Osteocyte (in vitro differentiated cells): ENCODE data around the gene KRTAP4-12. TPM values are rescaled to one million over a fixed set of nuclear protein-coding genes. Genes with fewer than 3 reads are reported as not detected.
"Not testable (repeated sequence)": the region's sequence is repeated elsewhere in the genome, so short reads cannot be mapped to it uniquely, and the experiment has no call there.

Source experiments
- DNase-seq: peaks from one replicate; pipeline ENCODE4 v3.0.0; 2021; ENCODE audit warnings: mixed read lengths; ENCODE audit not compliant: unreplicated experiment; ENCODE audit errors: extremely low spot score
- H3K27ac Mint-ChIP-seq: one replicate; pipeline ENCODE4 v1.8.0; 2021; ENCODE audit warnings: mild to moderate bottlenecking, mixed read lengths; ENCODE audit not compliant: unreplicated experiment
- H3K27me3 Mint-ChIP-seq: one replicate; pipeline ENCODE4 v1.8.0; 2021; ENCODE audit warnings: mixed read lengths; ENCODE audit not compliant: unreplicated experiment
- H3K36me3 Mint-ChIP-seq: one replicate; pipeline ENCODE4 v1.8.0; 2021; ENCODE audit warnings: mixed read lengths; ENCODE audit not compliant: unreplicated experiment
- H3K4me1 Mint-ChIP-seq: one replicate; pipeline ENCODE4 v1.8.0; 2021; ENCODE audit warnings: mixed read lengths; ENCODE audit not compliant: unreplicated experiment
- H3K4me3 Mint-ChIP-seq: one replicate; pipeline ENCODE4 v1.8.0; 2021; ENCODE audit warnings: mild to moderate bottlenecking, moderate library complexity, mixed read lengths; ENCODE audit not compliant: unreplicated experiment
- H3K9me3 Mint-ChIP-seq: one replicate; pipeline ENCODE4 v1.8.0; 2021; ENCODE audit warnings: mixed read lengths; ENCODE audit not compliant: unreplicated experiment
- total RNA-seq: library from RNA; stranded (reverse); gene quantifications from 2 replicates; pipeline ENCODE4 v1.2.1, GENCODE V29; 2021
- TF ChIP-seq, protein P1 (sequence below): fragments of 200-600 bp; sonication (generic); IDR thresholded peaks from 2 replicates; pipeline ENCODE4 v1.5.0; 2021; ENCODE audit warnings: antibody characterized with exemption, mild to moderate bottlenecking, moderate library complexity

KRTAP4-12 gene
- total RNA-seq, 1 donor from 2014 or later = not detected

DNA sequence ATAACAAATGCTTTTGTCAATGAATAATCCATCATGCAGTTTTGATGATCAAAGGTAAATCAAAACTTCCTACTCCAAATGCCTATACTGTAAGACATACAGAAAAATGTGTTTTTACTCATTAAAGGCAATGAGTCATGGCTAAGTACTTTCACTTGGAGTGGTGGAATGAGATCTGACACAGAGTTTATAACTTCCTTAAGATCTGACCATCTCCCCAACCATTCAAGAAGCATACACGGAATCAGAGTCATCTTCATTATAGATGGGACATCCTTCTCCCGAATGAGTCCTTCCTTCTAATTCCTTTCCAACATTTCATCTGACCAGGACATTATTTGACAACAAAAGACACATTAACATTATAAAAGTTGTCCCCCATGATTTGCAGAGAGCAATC is 40.6 kb downstream of the KRTAP4-12 start:
- not testable (repeated sequence) for H3K36me3 Mint-ChIP-seq, H3K9me3 Mint-ChIP-seq, H3K27me3 Mint-ChIP-seq, H3K4me3 Mint-ChIP-seq, DNase-seq, H3K27ac Mint-ChIP-seq
- H3K4me1 Mint-ChIP-seq = peaks cover 23% of the 10 kb centered on the region

DNA sequence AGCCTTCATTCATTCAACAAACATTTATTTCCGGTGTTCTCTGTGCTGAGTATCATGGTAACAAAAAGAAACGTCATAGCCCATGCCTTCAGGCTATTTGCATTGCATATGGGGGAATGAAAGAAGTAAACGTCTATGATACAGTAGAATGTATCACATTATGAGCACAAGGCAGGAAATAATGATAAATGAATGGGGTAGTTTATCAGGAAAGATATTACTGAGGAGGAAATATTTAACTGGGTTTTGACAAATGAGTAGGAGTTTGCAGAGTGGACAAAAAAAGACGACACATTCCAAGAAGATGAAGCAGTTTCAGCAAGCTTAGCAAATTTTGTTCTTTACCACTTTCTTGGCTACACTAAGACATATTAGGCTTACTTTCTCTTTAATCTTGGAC is 41.4 kb downstream of the KRTAP4-12 start:
- no peak for DNase-seq
- TF ChIP-seq, protein P1, sequence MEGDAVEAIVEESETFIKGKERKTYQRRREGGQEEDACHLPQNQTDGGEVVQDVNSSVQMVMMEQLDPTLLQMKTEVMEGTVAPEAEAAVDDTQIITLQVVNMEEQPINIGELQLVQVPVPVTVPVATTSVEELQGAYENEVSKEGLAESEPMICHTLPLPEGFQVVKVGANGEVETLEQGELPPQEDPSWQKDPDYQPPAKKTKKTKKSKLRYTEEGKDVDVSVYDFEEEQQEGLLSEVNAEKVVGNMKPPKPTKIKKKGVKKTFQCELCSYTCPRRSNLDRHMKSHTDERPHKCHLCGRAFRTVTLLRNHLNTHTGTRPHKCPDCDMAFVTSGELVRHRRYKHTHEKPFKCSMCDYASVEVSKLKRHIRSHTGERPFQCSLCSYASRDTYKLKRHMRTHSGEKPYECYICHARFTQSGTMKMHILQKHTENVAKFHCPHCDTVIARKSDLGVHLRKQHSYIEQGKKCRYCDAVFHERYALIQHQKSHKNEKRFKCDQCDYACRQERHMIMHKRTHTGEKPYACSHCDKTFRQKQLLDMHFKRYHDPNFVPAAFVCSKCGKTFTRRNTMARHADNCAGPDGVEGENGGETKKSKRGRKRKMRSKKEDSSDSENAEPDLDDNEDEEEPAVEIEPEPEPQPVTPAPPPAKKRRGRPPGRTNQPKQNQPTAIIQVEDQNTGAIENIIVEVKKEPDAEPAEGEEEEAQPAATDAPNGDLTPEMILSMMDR = no peak
- Mint-ChIP-seq H3K27me3 (no peaks in the 10 kb centered on the region), H3K9me3 (no peaks in the 10 kb centered on the region), H3K4me1 (peaks cover 23% of the 10 kb centered on the region), H3K27ac (peak overlapping the region; percentile 53), H3K36me3 (no peaks in the 10 kb centered on the region), H3K4me3 (no peak overlapping the region)

DNA sequence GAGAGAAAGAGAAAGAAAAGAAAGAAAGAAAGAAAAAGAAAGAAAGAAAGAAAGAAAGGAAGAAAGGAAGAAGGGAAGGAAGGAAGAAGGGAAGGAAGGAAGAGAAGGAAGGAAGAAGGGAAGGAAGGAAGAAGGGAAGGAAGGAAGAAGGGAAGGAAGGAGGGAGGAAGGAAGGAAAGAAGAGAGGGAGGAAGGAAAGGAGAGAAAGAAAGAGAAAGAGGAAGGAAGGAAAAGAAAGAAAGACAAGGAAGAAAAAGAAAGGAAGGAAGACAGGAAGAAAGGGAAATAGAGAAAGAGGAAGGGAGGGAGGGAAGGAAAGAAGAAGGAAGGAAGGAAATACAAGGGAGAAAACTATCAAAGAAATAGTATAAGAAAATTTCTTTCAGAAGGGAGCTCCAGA is 47.2 kb downstream of the KRTAP4-12 start:
- Mint-ChIP-seq H3K9me3 (peaks cover 3% of the 10 kb centered on the region), H3K36me3 (no peaks in the 10 kb centered on the region), H3K4me3 (no peak overlapping the region), H3K27ac (no peak overlapping the region), H3K27me3 (no peaks in the 10 kb centered on the region), H3K4me1 (no peaks in the 10 kb centered on the region)
- DNase-seq = no peak
- TF ChIP-seq, protein P1 = no peak

DNA sequence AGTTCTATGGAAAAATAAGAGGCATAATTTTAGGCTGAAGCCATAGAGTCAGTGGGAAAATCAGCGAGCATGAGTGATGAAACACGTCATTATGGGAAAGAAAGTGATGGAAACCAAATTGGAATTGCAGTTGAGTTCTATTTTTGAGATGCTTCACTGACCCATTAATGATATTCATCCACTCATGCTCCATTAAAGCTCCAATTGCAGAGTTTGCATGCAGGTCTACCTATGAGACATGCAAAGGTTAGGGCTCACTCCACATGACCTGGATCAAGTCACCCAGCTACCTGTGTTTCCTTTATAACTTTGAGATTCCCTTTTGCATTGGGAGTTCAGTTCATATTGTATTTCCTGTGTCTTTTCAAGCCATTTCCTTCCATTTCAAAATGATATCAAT is 50.3 kb downstream of the KRTAP4-12 start:
- no peaks in the 10 kb centered on the region for H3K27me3 Mint-ChIP-seq
- DNase-seq = no peak
- H3K4me1 Mint-ChIP-seq = no peaks in the 10 kb centered on the region
- no peak overlapping the region for H3K27ac Mint-ChIP-seq
- peaks cover 3% of the 10 kb centered on the region for H3K9me3 Mint-ChIP-seq
- no peak overlapping the region for H3K4me3 Mint-ChIP-seq
- H3K36me3 Mint-ChIP-seq = no peaks in the 10 kb centered on the region
- TF ChIP-seq, protein P1 = no peak

Other genes with a start within 250 kb of the KRTAP4-12 start
- gene KRT20, start 238.9 kb downstream of the KRTAP4-12 start, total RNA-seq = not detected in 2 replicates
- gene KRT23, start 186.5 kb downstream of the KRTAP4-12 start, total RNA-seq = not detected in 2 replicates
- not detected in 2 replicates for gene KRT39, start 157.2 kb downstream of the KRTAP4-12 start, total RNA-seq
- not detected in 2 replicates for gene KRT40, start 139.9 kb downstream of the KRTAP4-12 start, total RNA-seq
- not detected in 2 replicates for gene KRTAP3-3, start 130.0 kb downstream of the KRTAP4-12 start, total RNA-seq
- not detected in 2 replicates for gene KRTAP3-2, start 124.3 kb downstream of the KRTAP4-12 start, total RNA-seq
- gene KRTAP3-1, start 115.1 kb downstream of the KRTAP4-12 start, total RNA-seq = not detected in 2 replicates
- gene KRTAP1-5, start 97.0 kb downstream of the KRTAP4-12 start, total RNA-seq = not detected in 2 replicates
- not detected in 2 replicates for gene KRTAP1-4, start 94.0 kb downstream of the KRTAP4-12 start, total RNA-seq
- gene KRTAP1-3, start 89.3 kb downstream of the KRTAP4-12 start, total RNA-seq = not detected in 2 replicates
- gene KRTAP1-1, start 82.7 kb downstream of the KRTAP4-12 start, total RNA-seq = not detected in 2 replicates
- not detected in 2 replicates for gene KRTAP2-1, start 76.9 kb downstream of the KRTAP4-12 start, total RNA-seq
- not detected in 2 replicates for gene KRTAP2-2, start 69.0 kb downstream of the KRTAP4-12 start, total RNA-seq
- gene KRTAP2-3, start 64.1 kb downstream of the KRTAP4-12 start, total RNA-seq = not detected in 2 replicates
- gene KRTAP2-4, start 58.3 kb downstream of the KRTAP4-12 start, total RNA-seq = not detected in 2 replicates
- not detected in 2 replicates for gene KRTAP4-7, start 40.0 kb downstream of the KRTAP4-12 start, total RNA-seq
- not detected in 2 replicates for gene KRTAP4-8, start 26.0 kb downstream of the KRTAP4-12 start, total RNA-seq
- gene KRTAP4-16, start 22.0 kb downstream of the KRTAP4-12 start, total RNA-seq = not detected in 2 replicates
- gene KRTAP4-9, start 18.8 kb downstream of the KRTAP4-12 start, total RNA-seq = not detected in 2 replicates
- not detected in 2 replicates for gene KRTAP4-11, start 5.8 kb downstream of the KRTAP4-12 start, total RNA-seq
- gene KRTAP4-6, start 16.4 kb upstream of the KRTAP4-12 start, total RNA-seq = not detected in 2 replicates
- gene KRTAP4-5, start 25.6 kb upstream of the KRTAP4-12 start, total RNA-seq = not detected in 2 replicates
- not detected in 2 replicates for gene KRTAP4-4, start 36.6 kb upstream of the KRTAP4-12 start, total RNA-seq
- gene KRTAP4-3, start 44.0 kb upstream of the KRTAP4-12 start, total RNA-seq = not detected in 2 replicates
- gene KRTAP4-2, start 54.0 kb upstream of the KRTAP4-12 start, total RNA-seq = not detected in 2 replicates
- not detected in 2 replicates for gene KRTAP4-1, start 60.7 kb upstream of the KRTAP4-12 start, total RNA-seq
- not detected in 2 replicates for gene KRTAP9-1, start 65.7 kb upstream of the KRTAP4-12 start, total RNA-seq
- not detected in 2 replicates for gene KRTAP9-2, start 102.5 kb upstream of the KRTAP4-12 start, total RNA-seq
- not detected in 2 replicates for gene KRTAP9-3, start 108.3 kb upstream of the KRTAP4-12 start, total RNA-seq
- not detected in 2 replicates for gene KRTAP9-8, start 113.8 kb upstream of the KRTAP4-12 start, total RNA-seq
- gene KRTAP9-4, start 125.5 kb upstream of the KRTAP4-12 start, total RNA-seq = not detected in 2 replicates
- gene KRTAP9-9, start 131.2 kb upstream of the KRTAP4-12 start, total RNA-seq = not detected in 2 replicates
- gene KRTAP9-6, start 141.2 kb upstream of the KRTAP4-12 start, total RNA-seq = not detected in 2 replicates
- not detected in 2 replicates for gene KRTAP9-7, start 151.5 kb upstream of the KRTAP4-12 start, total RNA-seq
- not detected in 2 replicates for gene KRTAP29-1, start 178.7 kb upstream of the KRTAP4-12 start, total RNA-seq
- not detected in 2 replicates for gene KRTAP16-1, start 185.1 kb upstream of the KRTAP4-12 start, total RNA-seq
- gene KRTAP17-1, start 191.5 kb upstream of the KRTAP4-12 start, total RNA-seq = not detected in 2 replicates
- gene KRT33A, start 226.6 kb upstream of the KRTAP4-12 start, total RNA-seq = not detected in 2 replicates
- not detected in 2 replicates for gene KRT33B, start 245.6 kb upstream of the KRTAP4-12 start, total RNA-seq